GM23338 (cell line): ENCODE data around the gene WFDC9. TPM values are rescaled to one million over a fixed set of nuclear protein-coding genes. Genes with fewer than 3 reads are reported as not detected.

ENCODE experiments used
- ATAC-seq: fragments of 200-7000 bp; cut with Tn5 transposase; 3 replicates; pipeline ENCODE4 v1.9.1; 2020
- DNase-seq: peaks from one replicate; pipeline ENCODE4 v3.0.0-alpha.2; 2015; ENCODE audit warnings: low spot score
- H2AFZ ChIP-seq: fragments of 200-600 bp; sonication (generic); 2 replicates; pipeline ENCODE4 v1.8.0; 2016; ENCODE audit warnings: antibody characterized with exemption, mild to moderate bottlenecking, moderate library complexity
- H3F3A ChIP-seq: fragments of 200-600 bp; sonication (generic); replicated peaks from 2 replicates; pipeline ENCODE4 v1.8.0; 2017; ENCODE audit warnings: antibody characterized with exemption, mixed run types, low read depth
- H3K27ac ChIP-seq: fragments of 200-600 bp; sonication (generic); 2 replicates; pipeline ENCODE4 v1.6.1; 2016; ENCODE audit warnings: low read depth
- H3K27me3 ChIP-seq: fragments of 200-600 bp; sonication (generic); 2 replicates; pipeline ENCODE4 v1.8.0; 2016; ENCODE audit warnings: mild to moderate bottlenecking, mixed run types, moderate library complexity; ENCODE audit not compliant: insufficient read depth
- H3K36me3 ChIP-seq: fragments of 200-600 bp; sonication (generic); 2 replicates; pipeline ENCODE4 v1.8.0; 2016; ENCODE audit warnings: mild to moderate bottlenecking; ENCODE audit not compliant: insufficient read depth
- H3K4me1 ChIP-seq: fragments of 200-600 bp; sonication (generic); 2 replicates; pipeline ENCODE4 v1.8.0; 2016; ENCODE audit warnings: mild to moderate bottlenecking, moderate library complexity; ENCODE audit not compliant: insufficient read depth
- H3K4me2 ChIP-seq: fragments of 200-600 bp; sonication (generic); 2 replicates; pipeline ENCODE4 v1.7.1; 2017; ENCODE audit warnings: mixed run types
- H3K4me3 ChIP-seq: fragments of 200-600 bp; sonication (generic); 2 replicates; pipeline ENCODE4 v1.6.1; 2016; ENCODE audit warnings: mixed run types
- H3K79me2 ChIP-seq: fragments of 200-600 bp; sonication (generic); replicated peaks from 2 replicates; pipeline ENCODE4 v1.8.0; 2017; ENCODE audit warnings: mild to moderate bottlenecking; ENCODE audit not compliant: insufficient read depth
- H3K9me2 ChIP-seq: fragments of 200-600 bp; sonication (generic); 2 replicates; pipeline ENCODE4 v1.8.0; 2017; ENCODE audit not compliant: insufficient read depth
- H4K20me1 ChIP-seq: fragments of 200-600 bp; sonication (generic); replicated peaks from 2 replicates; pipeline ENCODE4 v1.8.0; 2017; ENCODE audit warnings: mild to moderate bottlenecking; ENCODE audit not compliant: insufficient read depth
- H3K27ac Mint-ChIP-seq: 2 replicates; pipeline ENCODE4 v1.8.0; 2020; ENCODE audit warnings: inconsistent platforms, mild to moderate bottlenecking, moderate library complexity, mixed read lengths
- H3K27me3 Mint-ChIP-seq: 3 replicates; pipeline ENCODE4 v1.8.0; 2022; ENCODE audit warnings: low read depth, mild to moderate bottlenecking, moderate library complexity, mixed read lengths, inconsistent platforms; ENCODE audit not compliant: insufficient read depth, poor library complexity
- H3K36me3 Mint-ChIP-seq: 3 replicates; pipeline ENCODE4 v1.8.0; 2021; ENCODE audit warnings: low read depth, mild to moderate bottlenecking, inconsistent platforms, moderate library complexity, mixed read lengths
- H3K4me1 Mint-ChIP-seq: 3 replicates; pipeline ENCODE4 v1.8.0; 2020; ENCODE audit warnings: mild to moderate bottlenecking, inconsistent platforms, mixed read lengths
- H3K4me3 Mint-ChIP-seq: 3 replicates; pipeline ENCODE4 v1.8.0; 2021; ENCODE audit warnings: moderate library complexity, mild to moderate bottlenecking, inconsistent platforms, mixed read lengths
- H3K9me3 Mint-ChIP-seq: 3 replicates; pipeline ENCODE4 v1.8.0; 2020; ENCODE audit warnings: moderate library complexity, mild to moderate bottlenecking, inconsistent platforms, mixed read lengths
- CREB1 ChIP-seq: fragments of 250-450 bp; sonication (Bioruptor Pico); IDR thresholded peaks from 2 replicates; pipeline ENCODE4 v1.5.0; 2020; ENCODE audit warnings: low read depth, mild to moderate bottlenecking, moderate library complexity
- CTCF ChIP-seq, 2 experiments: fragments of 200-600 bp in 1 of 2; sonication (generic) in 1 of 2; conservative IDR thresholded peaks; 2 replicates each; pipeline versions ENCODE4 v1.5.1 to v1.6.1; 2016 to 2017; ENCODE audit warnings: antibody characterized with exemption in 2 of 2, low read depth in 2 of 2, mild to moderate bottlenecking in 2 of 2, moderate library complexity in 1 of 2
- ETS1 ChIP-seq: IDR thresholded peaks from 2 replicates; pipeline ENCODE4 v1.6.1; 2016; ENCODE audit warnings: antibody characterized with exemption
- EZH2 ChIP-seq: fragments of 200-600 bp; sonication (generic); IDR thresholded peaks from one replicate; pipeline ENCODE4 v1.8.0; 2017; ENCODE audit warnings: antibody characterized with exemption, mild to moderate bottlenecking, low read depth; ENCODE audit not compliant: unreplicated experiment
- EZH2phosphoT487 ChIP-seq: fragments of 200-600 bp; sonication (generic); IDR thresholded peaks from one replicate; pipeline ENCODE4 v1.8.1; 2018; ENCODE audit warnings: antibody characterized with exemption; ENCODE audit not compliant: unreplicated experiment
- JUNB ChIP-seq: IDR thresholded peaks from one replicate; pipeline ENCODE4 v1.6.1; 2016; ENCODE audit warnings: antibody characterized with exemption; ENCODE audit not compliant: unreplicated experiment
- NANOG ChIP-seq: IDR thresholded peaks from 2 replicates; pipeline ENCODE4 v1.6.1; 2016; ENCODE audit warnings: antibody characterized with exemption, borderline replicate concordance
- POLR2AphosphoS5 ChIP-seq: IDR thresholded peaks from 2 replicates; pipeline ENCODE4 v1.6.1; 2016; ENCODE audit warnings: antibody characterized with exemption, low read depth
- REST ChIP-seq: IDR thresholded peaks from one replicate; pipeline ENCODE4 v1.6.1; 2018; ENCODE audit warnings: antibody characterized with exemption; ENCODE audit not compliant: unreplicated experiment
- STAT1 ChIP-seq: IDR thresholded peaks from one replicate; pipeline ENCODE4 v1.6.1; 2016; ENCODE audit warnings: antibody characterized with exemption; ENCODE audit not compliant: unreplicated experiment
- ZNF114 ChIP-seq: fragments of 250-450 bp; sonication (Bioruptor Pico); IDR thresholded peaks from 2 replicates; pipeline ENCODE4 v1.5.0; 2020; ENCODE audit warnings: mild to moderate bottlenecking, moderate library complexity
- ZNF331 ChIP-seq: fragments of 250-450 bp; sonication (Bioruptor Pico); IDR thresholded peaks from 2 replicates; pipeline ENCODE4 v1.5.0; 2020; ENCODE audit warnings: low read depth, mild to moderate bottlenecking, moderate library complexity
- ZNF462 ChIP-seq: fragments of 250-450 bp; sonication (Bioruptor Pico); IDR thresholded peaks from 2 replicates; pipeline ENCODE4 v1.5.0; 2020; ENCODE audit warnings: mild to moderate bottlenecking, moderate library complexity
- polyA plus RNA-seq: library from polyadenylated mRNA; unstranded; fragments of >200 nt; fragmentation: Nextera tagmentation; extraction: Ambion mirVana; gene quantifications from 2 replicates; pipeline ENCODE4 v1.2.1, GENCODE V29; 2016
- total RNA-seq: library from RNA; depleted of rRNA; stranded (reverse); fragments of >200 nt; shearing (Covaris generic); gene quantifications from 2 replicates; pipeline ENCODE4 v1.2.3, GENCODE V29; 2014

WFDC9 gene
- total and polyA plus RNA-seq, 2 experiments from 2014 or later: not detected

- TF ChIP-seq CREB1 (CRISPR knock-in tag): no peak
- TF ChIP-seq REST: no peak
- no peak for TF ChIP-seq STAT1
- TF ChIP-seq CTCF (conservative IDR thresholded peaks at IDR 0.05; ENCODE audit: low read depth in 2 of 2): no peak
- TF ChIP-seq POLR2AphosphoS5: no peak
- no peak for TF ChIP-seq ZNF114 (CRISPR knock-in tag)
- no peak for TF ChIP-seq ZNF331 (CRISPR knock-in tag)
- TF ChIP-seq EZH2phosphoT487: no peak
- TF ChIP-seq EZH2: no peak
- no peak for TF ChIP-seq ZNF462 (CRISPR knock-in tag)
- TF ChIP-seq ETS1: no peak
- no peak for TF ChIP-seq JUNB
- TF ChIP-seq NANOG: no peak
- no peaks in the 10 kb centered on the region for H4K20me1 ChIP-seq
- no peaks in the 10 kb centered on the region for H3K36me3 ChIP-seq
- no peak overlapping the region for H3K27ac ChIP-seq
- peaks cover 5% of the 10 kb centered on the region for H3K27me3 Mint-ChIP-seq
- no peaks in the 10 kb centered on the region for H3F3A ChIP-seq
- no peaks in the 10 kb centered on the region for H3K27me3 ChIP-seq
- H3K4me3 Mint-ChIP-seq: no peak overlapping the region
- H3K4me1 ChIP-seq: peaks cover 20% of the 10 kb centered on the region
- no peak overlapping the region; the same call in 1 of the 2 replicates for H2AFZ ChIP-seq
- peaks cover 33% of the 10 kb centered on the region for H3K4me1 Mint-ChIP-seq
- no peaks in the 10 kb centered on the region for H3K36me3 Mint-ChIP-seq
- no peaks in the 10 kb centered on the region for H3K9me3 Mint-ChIP-seq
- DNase-seq (peak; percentile 35), ATAC-seq (no peak)
- H3K79me2 ChIP-seq: no peaks in the 10 kb centered on the region
- no peak overlapping the region for H3K4me2 ChIP-seq
- H3K27ac Mint-ChIP-seq: no peak overlapping the region
- no peaks in the 10 kb centered on the region for H3K9me2 ChIP-seq
- no peak overlapping the region for H3K4me3 ChIP-seq
Measured at GRCh38 chr20:45576995-45577394, 54.1 kb downstream of the WFDC9 start.
